Measurements from ENCODE around the gene CYREN. TPM values are rescaled to one million over a fixed set of nuclear protein-coding genes. Genes with fewer than 3 reads are reported as not detected.

CYREN gene, protein sequence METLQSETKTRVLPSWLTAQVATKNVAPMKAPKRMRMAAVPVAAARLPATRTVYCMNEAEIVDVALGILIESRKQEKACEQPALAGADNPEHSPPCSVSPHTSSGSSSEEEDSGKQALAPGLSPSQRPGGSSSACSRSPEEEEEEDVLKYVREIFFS
- polyA plus RNA-seq (2011; rRNA removed) (69.1 and 70.4 TPM in 2 replicates), polyA plus RNA-seq (2017; fragmentation: RNase III; extraction: RNeasy Plus Mini Kit Qiagen cat#74134 plus additional on column Dnase treatment) (59.3 to 61.1 TPM (median 59.5 TPM) in 3 replicates), polyA minus RNA-seq (2011; rRNA and poly(A)+ RNA removed) (73.6 and 76.3 TPM in 2 replicates)
- 44.8 and 50.9 TPM in 2 replicates for polyA plus RNA-seq (2012; cell fraction: cytosol; rRNA removed)
- polyA plus RNA-seq (2012; cell fraction: nucleus; rRNA removed) = 29.7 and 31.2 TPM in 2 replicates

DNA sequence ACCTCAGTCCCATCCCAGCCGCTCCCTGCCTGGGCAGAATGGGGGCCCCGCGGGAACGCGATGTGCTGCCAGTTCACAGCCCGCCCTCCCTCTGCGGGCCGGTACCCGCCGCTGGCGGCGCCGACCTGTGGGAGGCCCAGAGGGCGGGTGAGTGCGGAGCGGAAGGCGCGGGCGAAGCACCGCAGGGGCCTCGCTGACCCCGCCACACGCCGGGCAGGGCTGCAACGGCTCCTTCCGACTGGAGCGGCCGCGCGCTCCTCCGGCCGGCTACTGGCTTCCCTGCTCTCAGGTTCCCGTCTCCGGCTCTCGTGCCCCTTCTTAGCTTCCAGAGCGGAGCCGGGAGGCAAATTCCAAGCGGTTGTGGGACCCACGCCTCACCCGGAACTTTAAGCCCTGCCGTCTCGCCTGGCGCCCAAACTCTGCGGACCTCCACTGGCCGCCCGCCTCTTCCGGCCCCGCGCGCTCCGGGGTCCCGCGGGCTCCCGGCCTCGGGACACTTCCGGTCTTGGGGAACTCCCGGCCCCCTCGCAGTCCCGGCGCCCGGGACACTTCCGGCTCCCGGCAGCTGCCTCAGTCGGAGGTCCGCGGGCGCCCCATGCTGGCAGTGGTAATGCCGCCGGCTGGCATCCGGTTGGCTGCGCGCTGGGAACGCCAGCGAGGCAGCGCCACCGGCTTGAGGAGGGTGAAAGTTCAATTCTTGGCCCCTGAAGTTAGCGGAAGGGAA, at the start of gene CYREN:
Gene CYREN (minus strand): TSS at position 434 of the 724 bp plus-strand sequence. CDS start 1,785 bp downstream, outside the sequence.
- Histone ChIP-seq H3K27ac (peak within 1 kb of the TSS; percentile 96 to 99), H3K4me2 (peak within 1 kb of the TSS; percentile 94), H3K9me3 (no peaks in the 10 kb centered on the region), H3K4me3 (peak within 1 kb of the TSS; percentile 87), H3K4me1 (peaks cover 25% of the 10 kb centered on the region)
- DNase-seq (ENCODE audit: low read depth in 1 of 2, low spot score in 1 of 2) = peak; percentile 93 to 97
- POLR2A ChIA-PET = interaction anchor here (0.7 to 1.8 kb wide), 9 partner anchors 10 to 481 kb away, joined by 3 to 8 read pairs (median 4); partner anchors contain the start of genes AGBL3 and WDR91
- peak; percentile 93 to 95 for ATAC-seq
- FAIRE-seq = no peak
- WGBS (ENCODE audit: missing lambda C conversion rate) = 1% methylated on average over 20 of the region's 77 CpGs
- CTCF ChIA-PET = interaction anchor here (0.9 to 4.0 kb wide), 23 partner anchors 10 to 540 kb away, joined by 3 to 31 read pairs (median 5); partner anchors contain the start of genes AGBL3 and TMEM140
- TF ChIP-seq RARB (CRISPR knock-in tag; IDR thresholded peaks at IDR 0.05) = no peak
- TF ChIP-seq, protein P1, sequence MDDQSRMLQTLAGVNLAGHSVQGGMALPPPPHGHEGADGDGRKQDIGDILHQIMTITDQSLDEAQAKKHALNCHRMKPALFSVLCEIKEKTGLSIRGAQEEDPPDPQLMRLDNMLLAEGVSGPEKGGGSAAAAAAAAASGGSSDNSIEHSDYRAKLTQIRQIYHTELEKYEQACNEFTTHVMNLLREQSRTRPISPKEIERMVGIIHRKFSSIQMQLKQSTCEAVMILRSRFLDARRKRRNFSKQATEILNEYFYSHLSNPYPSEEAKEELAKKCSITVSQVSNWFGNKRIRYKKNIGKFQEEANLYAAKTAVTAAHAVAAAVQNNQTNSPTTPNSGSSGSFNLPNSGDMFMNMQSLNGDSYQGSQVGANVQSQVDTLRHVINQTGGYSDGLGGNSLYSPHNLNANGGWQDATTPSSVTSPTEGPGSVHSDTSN (IDR thresholded peaks at IDR 0.05) = peak; percentile 38
- TF ChIP-seq POLR2A (IDR thresholded peaks at IDR 0.05; ENCODE audit: low read length) = peak; percentile 46
- TF ChIP-seq, protein P2, sequence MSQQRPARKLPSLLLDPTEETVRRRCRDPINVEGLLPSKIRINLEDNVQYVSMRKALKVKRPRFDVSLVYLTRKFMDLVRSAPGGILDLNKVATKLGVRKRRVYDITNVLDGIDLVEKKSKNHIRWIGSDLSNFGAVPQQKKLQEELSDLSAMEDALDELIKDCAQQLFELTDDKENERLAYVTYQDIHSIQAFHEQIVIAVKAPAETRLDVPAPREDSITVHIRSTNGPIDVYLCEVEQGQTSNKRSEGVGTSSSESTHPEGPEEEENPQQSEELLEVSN (IDR thresholded peaks at IDR 0.05; ENCODE audit: borderline replicate concordance, low read depth) = peak; percentile 89
- TF ChIP-seq, protein P3, sequence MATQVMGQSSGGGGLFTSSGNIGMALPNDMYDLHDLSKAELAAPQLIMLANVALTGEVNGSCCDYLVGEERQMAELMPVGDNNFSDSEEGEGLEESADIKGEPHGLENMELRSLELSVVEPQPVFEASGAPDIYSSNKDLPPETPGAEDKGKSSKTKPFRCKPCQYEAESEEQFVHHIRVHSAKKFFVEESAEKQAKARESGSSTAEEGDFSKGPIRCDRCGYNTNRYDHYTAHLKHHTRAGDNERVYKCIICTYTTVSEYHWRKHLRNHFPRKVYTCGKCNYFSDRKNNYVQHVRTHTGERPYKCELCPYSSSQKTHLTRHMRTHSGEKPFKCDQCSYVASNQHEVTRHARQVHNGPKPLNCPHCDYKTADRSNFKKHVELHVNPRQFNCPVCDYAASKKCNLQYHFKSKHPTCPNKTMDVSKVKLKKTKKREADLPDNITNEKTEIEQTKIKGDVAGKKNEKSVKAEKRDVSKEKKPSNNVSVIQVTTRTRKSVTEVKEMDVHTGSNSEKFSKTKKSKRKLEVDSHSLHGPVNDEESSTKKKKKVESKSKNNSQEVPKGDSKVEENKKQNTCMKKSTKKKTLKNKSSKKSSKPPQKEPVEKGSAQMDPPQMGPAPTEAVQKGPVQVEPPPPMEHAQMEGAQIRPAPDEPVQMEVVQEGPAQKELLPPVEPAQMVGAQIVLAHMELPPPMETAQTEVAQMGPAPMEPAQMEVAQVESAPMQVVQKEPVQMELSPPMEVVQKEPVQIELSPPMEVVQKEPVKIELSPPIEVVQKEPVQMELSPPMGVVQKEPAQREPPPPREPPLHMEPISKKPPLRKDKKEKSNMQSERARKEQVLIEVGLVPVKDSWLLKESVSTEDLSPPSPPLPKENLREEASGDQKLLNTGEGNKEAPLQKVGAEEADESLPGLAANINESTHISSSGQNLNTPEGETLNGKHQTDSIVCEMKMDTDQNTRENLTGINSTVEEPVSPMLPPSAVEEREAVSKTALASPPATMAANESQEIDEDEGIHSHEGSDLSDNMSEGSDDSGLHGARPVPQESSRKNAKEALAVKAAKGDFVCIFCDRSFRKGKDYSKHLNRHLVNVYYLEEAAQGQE (IDR thresholded peaks at IDR 0.05) = 0 out of 2 replicates have a peak, but pooled peaks have one; percentile 24
- TF ChIP-seq ZNF302 (CRISPR knock-in tag; IDR thresholded peaks at IDR 0.05) = no peak
- TF ChIP-seq ZSCAN20 (CRISPR knock-in tag; IDR thresholded peaks at IDR 0.05) = no peak
- TF ChIP-seq ESRRA (IDR thresholded peaks at IDR 0.05; ENCODE audit: borderline replicate concordance, low read length) = 0 out of 2 replicates have a peak, but pooled peaks have one; percentile 41
- TF ChIP-seq MAZ (IDR thresholded peaks at IDR 0.05; ENCODE audit: borderline replicate concordance, low read depth, low read length) = no peak
- TF ChIP-seq EHF (CRISPR knock-in tag; IDR thresholded peaks at IDR 0.05) = peak; percentile 13; the same call in 1 of the 2 replicates
- TF ChIP-seq FOSB (CRISPR knock-in tag; IDR thresholded peaks at IDR 0.05) = no peak
- no peak for TF ChIP-seq TP53 (CRISPR knock-in tag; IDR thresholded peaks at IDR 0.05)
- TF ChIP-seq, protein P4, sequence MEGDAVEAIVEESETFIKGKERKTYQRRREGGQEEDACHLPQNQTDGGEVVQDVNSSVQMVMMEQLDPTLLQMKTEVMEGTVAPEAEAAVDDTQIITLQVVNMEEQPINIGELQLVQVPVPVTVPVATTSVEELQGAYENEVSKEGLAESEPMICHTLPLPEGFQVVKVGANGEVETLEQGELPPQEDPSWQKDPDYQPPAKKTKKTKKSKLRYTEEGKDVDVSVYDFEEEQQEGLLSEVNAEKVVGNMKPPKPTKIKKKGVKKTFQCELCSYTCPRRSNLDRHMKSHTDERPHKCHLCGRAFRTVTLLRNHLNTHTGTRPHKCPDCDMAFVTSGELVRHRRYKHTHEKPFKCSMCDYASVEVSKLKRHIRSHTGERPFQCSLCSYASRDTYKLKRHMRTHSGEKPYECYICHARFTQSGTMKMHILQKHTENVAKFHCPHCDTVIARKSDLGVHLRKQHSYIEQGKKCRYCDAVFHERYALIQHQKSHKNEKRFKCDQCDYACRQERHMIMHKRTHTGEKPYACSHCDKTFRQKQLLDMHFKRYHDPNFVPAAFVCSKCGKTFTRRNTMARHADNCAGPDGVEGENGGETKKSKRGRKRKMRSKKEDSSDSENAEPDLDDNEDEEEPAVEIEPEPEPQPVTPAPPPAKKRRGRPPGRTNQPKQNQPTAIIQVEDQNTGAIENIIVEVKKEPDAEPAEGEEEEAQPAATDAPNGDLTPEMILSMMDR (IDR thresholded peaks at IDR 0.05) = peak; percentile 84
- TF ChIP-seq POLR2AphosphoS2 (conservative IDR thresholded peaks at IDR 0.05; ENCODE audit: low read length) = no peak
- no peak for TF ChIP-seq ZFP36 (IDR thresholded peaks at IDR 0.05; ENCODE audit: borderline replicate concordance, partially characterized antibody)
- TF ChIP-seq, protein P5, sequence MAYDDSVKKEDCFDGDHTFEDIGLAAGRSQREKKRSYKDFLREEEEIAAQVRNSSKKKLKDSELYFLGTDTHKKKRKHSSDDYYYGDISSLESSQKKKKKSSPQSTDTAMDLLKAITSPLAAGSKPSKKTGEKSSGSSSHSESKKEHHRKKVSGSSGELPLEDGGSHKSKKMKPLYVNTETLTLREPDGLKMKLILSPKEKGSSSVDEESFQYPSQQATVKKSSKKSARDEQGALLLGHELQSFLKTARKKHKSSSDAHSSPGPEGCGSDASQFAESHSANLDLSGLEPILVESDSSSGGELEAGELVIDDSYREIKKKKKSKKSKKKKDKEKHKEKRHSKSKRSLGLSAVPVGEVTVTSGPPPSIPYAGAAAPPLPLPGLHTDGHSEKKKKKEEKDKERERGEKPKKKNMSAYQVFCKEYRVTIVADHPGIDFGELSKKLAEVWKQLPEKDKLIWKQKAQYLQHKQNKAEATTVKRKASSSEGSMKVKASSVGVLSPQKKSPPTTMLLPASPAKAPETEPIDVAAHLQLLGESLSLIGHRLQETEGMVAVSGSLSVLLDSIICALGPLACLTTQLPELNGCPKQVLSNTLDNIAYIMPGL (CRISPR knock-in tag; IDR thresholded peaks at IDR 0.05; ENCODE audit: borderline replicate concordance) = peak; percentile 38; the same call in 1 of the 2 replicates
- TF ChIP-seq BHLHE40 (IDR thresholded peaks at IDR 0.05; ENCODE audit: low read depth, low read length) = no peak
- TF ChIP-seq NFE2L2 (conservative IDR thresholded peaks at IDR 0.05; ENCODE audit: low read length) = no peak
- no peak for TF ChIP-seq HEYL (CRISPR knock-in tag; IDR thresholded peaks at IDR 0.05)
- TF ChIP-seq MYC (IDR thresholded peaks at IDR 0.05; ENCODE audit: borderline replicate concordance, low read length) = peak; percentile 63; the same call in 1 of the 2 replicates
- no peak for TF ChIP-seq HDAC2 (IDR thresholded peaks at IDR 0.05)
- TF ChIP-seq EHMT2 (IDR thresholded peaks at IDR 0.05; ENCODE audit: low read depth) = no peak
- peak; percentile 67 to 84 for TF ChIP-seq RAD21 (conservative IDR thresholded peaks at IDR 0.05 in 1 of 2, IDR thresholded peaks at IDR 0.05 in 1 of 2)
- TF ChIP-seq PHF8 (IDR thresholded peaks at IDR 0.05; ENCODE audit: borderline replicate concordance, low read depth) = no peak
- TF ChIP-seq MAFK (IDR thresholded peaks at IDR 0.05; ENCODE audit: partially characterized antibody) = no peak
- peak; percentile 68; the same call in 1 of the 2 replicates for TF ChIP-seq KDM5A (IDR thresholded peaks at IDR 0.05)
- TF ChIP-seq SREBF2 (IDR thresholded peaks at IDR 0.05) = no peak
- TF ChIP-seq JUNB (IDR thresholded peaks at IDR 0.05) = no peak
- no peak for TF ChIP-seq FOSL2 (IDR thresholded peaks at IDR 0.05)
- no peak; the same call in 1 of the 2 replicates for TF ChIP-seq FOSL2 (CRISPR knock-in tag; IDR thresholded peaks at IDR 0.05)

Measured in A549 (cell line).